DMS153 (cell line): ENCODE measurements around the gene FNBP1.
"Not testable (repeated sequence)": the region's sequence is repeated elsewhere in the genome, so short reads cannot be mapped to it uniquely, and the experiment has no call there.

Experiments used
- DNase-seq: peaks from one replicate; lab custom pipeline; 2025; lab: John Stamatoyannopoulos, UW

The FNBP1 gene

GRCh38 chr9:130021842-130022241 lies 21.1 kb downstream of the FNBP1 start:
- DNase-seq = not testable (repeated sequence)

GRCh38 chr9:130021123-130021522 lies 21.9 kb downstream of the FNBP1 start:
- DNase-seq = no peak

GRCh38 chr9:130020618-130021017 lies 22.4 kb downstream of the FNBP1 start:
- DNase-seq = no peak

DNA sequence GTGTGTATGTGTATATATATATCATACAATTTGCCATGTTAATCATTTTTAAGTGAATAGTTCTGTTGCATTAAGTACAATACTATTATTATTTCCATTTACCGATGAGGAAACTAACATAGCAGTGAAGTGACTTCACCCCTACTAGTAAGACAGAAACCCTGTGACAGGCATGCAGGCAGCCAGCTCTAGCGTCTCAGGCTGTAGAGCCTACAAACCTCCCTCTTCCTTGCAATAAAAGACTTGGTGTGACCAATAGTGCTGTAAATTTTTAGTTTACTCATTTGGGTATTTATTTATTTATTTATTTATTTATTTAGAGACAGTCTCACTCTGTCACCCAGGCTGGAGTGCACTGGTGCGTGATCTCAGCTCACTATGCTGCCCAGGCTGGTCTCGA lies 24.7 kb downstream of the FNBP1 start:
- no peak for DNase-seq

- not testable (repeated sequence) for DNase-seq
Observed at GRCh38 chr9:130017510-130017909, 25.5 kb downstream of the FNBP1 start.

DNA sequence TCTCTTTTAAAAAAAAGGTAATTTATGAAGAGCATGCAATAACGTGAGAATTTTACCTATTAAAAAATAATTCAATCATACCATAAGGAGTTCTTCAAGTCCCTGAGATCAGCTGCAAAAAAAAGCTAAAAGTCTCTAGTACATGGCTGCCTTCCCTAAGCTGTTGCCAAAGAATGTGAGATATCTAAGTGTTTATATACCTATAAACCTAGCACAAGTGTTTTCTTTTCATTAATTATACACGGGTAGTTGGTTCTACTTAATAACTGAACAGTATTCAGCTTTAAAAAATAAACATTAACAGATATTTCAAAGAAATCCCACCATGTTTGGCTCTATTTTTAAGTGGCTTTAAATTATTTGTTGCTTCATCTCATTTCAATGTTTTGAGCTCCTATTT lies 25.9 kb downstream of the FNBP1 start:
- DNase-seq = no peak

DNA sequence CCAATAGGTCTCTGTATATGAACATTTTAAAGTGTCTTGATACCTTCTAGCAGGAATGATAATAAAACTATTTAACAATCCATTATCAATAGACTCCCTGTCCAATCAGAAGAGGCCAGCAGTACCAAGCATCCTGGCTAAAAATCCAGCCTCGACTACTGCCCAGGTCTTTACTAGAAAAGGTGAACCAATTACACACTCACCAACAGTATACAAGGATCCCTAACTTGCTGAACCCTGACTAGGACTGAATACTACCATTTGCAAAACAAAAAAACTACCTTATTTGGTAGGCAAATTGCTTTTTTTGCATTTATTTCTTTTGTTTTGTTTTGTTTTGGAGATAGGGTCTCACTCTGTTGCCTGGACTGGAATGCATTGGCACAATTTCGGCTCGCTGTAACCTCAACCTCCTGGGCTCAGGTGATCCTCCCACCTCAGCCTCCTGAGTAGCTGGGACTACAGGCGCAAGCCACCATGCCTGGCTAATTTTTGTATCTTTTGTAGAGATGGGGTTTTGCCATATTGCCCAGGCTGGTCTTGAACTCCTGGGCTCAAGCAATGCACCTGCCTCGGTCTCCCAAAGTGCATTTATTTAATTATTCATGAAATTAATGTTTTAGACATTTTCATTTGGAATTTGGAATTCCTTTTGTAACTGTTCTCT lies 27.5 kb downstream of the FNBP1 start:
- DNase-seq = no peak

DNA sequence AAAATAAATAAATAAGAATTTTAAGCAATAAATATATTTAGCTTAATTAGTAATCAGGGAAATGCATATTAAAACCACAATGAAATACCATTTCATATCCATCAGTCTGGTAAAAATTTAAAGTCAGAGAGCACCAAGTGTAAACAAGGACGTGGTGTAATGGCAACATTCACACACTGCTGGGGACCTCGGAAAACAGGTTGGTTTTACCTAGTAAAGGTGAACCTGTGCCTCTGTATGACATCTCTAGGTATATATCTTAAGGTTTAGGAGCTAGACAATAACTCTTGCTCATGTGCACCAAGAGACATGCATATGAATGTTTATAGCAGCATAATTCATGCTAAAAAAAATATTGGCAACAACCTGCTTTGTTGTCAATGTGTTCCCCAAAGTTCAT lies 29.7 kb downstream of the FNBP1 start:
- no peak for DNase-seq

- DNase-seq = no peak
Observed at GRCh38 chr9:130010151-130010988, 32.6 kb downstream of the FNBP1 start.

DNA sequence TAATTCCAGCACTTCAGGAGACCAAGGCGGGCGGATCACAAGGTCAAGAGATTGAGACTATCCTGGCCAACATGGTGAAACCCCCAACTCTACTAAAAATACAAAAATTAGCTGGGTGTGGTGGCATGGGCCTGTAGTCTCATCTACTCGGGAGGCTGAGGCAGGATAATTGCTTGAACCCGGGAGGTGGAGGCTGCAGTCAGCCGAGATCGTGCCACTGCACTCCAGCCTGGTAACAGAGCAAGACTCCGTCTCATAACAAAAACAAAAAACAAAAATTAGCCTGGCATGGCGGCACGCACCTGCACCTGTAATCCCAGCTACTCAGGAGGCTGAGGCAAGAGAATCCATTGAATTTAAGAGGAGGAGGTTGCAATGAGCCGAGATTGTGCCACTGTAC lies 33.4 kb downstream of the FNBP1 start:
- not testable (repeated sequence) for DNase-seq

GRCh38 chr9:130008538-130008937 lies 34.5 kb downstream of the FNBP1 start:
- no peak for DNase-seq

GRCh38 chr9:130006952-130007351 lies 36.0 kb downstream of the FNBP1 start:
- not testable (repeated sequence) for DNase-seq

GRCh38 chr9:130003943-130004552 lies 38.9 kb downstream of the FNBP1 start:
- DNase-seq = no peak

DNA sequence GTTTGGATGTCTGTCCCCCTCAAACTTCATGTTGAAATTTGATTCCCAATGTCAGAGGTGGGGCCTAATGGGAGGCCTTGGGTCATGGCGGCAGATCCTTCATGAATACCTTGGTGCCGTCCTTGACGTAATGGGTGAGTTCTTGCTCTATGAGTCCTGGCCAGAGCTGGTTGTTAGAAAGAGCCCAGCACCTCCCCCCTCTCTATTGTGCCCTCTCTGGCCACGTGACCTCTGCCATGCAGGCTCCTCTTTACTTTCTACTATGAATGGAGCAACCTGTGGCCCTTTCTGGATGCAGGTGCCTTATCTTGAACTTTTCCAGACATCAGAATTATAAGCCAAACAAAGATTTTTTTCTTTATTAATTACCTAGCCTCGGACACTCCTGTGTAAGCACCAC lies 40.7 kb downstream of the FNBP1 start:
- DNase-seq = no peak

GRCh38 chr9:130001190-130001589 lies 41.8 kb downstream of the FNBP1 start:
- no peak for DNase-seq

DNA sequence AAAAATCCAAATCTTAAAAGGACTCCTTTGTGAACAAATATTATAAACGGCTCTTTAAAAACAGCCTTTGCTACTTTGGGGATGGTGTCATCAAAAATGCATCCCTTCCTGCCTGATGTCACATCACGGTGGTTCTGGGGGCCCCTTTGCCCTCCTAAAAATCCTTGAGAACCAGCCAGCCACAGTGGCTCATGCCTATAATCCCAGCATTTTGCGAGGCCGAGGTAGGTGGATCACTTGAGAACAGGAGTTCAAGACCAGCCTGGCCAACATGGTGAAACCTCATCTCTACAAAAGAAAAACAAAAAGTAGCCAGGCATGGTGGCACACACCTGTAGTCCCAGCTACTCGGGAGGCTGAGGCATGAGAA lies 43.9 kb downstream of the FNBP1 start:
- no peak for DNase-seq

GRCh38 chr9:129998491-129999140 lies 44.4 kb downstream of the FNBP1 start:
- DNase-seq = no peak

- DNase-seq = not testable (repeated sequence)
Observed at GRCh38 chr9:129997706-129998105, 45.3 kb downstream of the FNBP1 start.

- DNase-seq = no peak
Observed at GRCh38 chr9:129996161-129996830, 46.7 kb downstream of the FNBP1 start.

- no peak for DNase-seq
Observed at GRCh38 chr9:129995409-129996160, 47.4 kb downstream of the FNBP1 start.

- no peak for DNase-seq
Observed at GRCh38 chr9:129994882-129995281, 48.1 kb downstream of the FNBP1 start.
